Effector memory CD4-positive, alpha-beta T cell (primary cell): ENCODE results near the gene PDXDC1.
"Not testable (repeated sequence)": the region's sequence is repeated elsewhere in the genome, so short reads cannot be mapped to it uniquely, and the experiment has no call there.

ENCODE experiments used
- DNase-seq, 3 donors: peaks; one replicate each; pipeline ENCODE4 v3.0.0-alpha.2; 2020
- H3K27ac ChIP-seq: 2 replicates; pipeline ENCODE4 v1.7.0; 2013; ENCODE audit warnings: mild to moderate bottlenecking, low read length, moderate library complexity; ENCODE audit not compliant: insufficient read depth, poor library complexity, severe bottlenecking
- H3K27me3 ChIP-seq: replicated peaks from 2 replicates; pipeline ENCODE4 v1.7.0; 2013; ENCODE audit warnings: mild to moderate bottlenecking, low read length; ENCODE audit not compliant: insufficient read depth, control insufficient read depth, poor library complexity, severe bottlenecking
- H3K36me3 ChIP-seq: 2 replicates; pipeline ENCODE4 v1.7.0; 2013; ENCODE audit warnings: mild to moderate bottlenecking, low read length, moderate library complexity; ENCODE audit not compliant: control insufficient read depth, insufficient read depth
- H3K4me1 ChIP-seq: 2 replicates; pipeline ENCODE4 v1.7.0; 2013; ENCODE audit warnings: low read length, mild to moderate bottlenecking; ENCODE audit not compliant: control insufficient read depth, insufficient read depth, poor library complexity, severe bottlenecking
- H3K4me3 ChIP-seq: 2 replicates; pipeline ENCODE4 v1.7.0; 2013; ENCODE audit warnings: low read length, low read depth, mild to moderate bottlenecking; ENCODE audit not compliant: insufficient read depth, poor library complexity, severe bottlenecking
- H3K9me3 ChIP-seq: 2 replicates; pipeline ENCODE4 v1.7.0; 2013; ENCODE audit warnings: mild to moderate bottlenecking, low read length, moderate library complexity; ENCODE audit not compliant: control insufficient read depth
- total RNA-seq, 3 donors: gene quantifications; one replicate each; lab custom pipeline; 2026; lab: John Stamatoyannopoulos, UW

The PDXDC1 gene
- 98.9 to 107 (median 107) reads per million in 3 donors for total RNA-seq

DNA sequence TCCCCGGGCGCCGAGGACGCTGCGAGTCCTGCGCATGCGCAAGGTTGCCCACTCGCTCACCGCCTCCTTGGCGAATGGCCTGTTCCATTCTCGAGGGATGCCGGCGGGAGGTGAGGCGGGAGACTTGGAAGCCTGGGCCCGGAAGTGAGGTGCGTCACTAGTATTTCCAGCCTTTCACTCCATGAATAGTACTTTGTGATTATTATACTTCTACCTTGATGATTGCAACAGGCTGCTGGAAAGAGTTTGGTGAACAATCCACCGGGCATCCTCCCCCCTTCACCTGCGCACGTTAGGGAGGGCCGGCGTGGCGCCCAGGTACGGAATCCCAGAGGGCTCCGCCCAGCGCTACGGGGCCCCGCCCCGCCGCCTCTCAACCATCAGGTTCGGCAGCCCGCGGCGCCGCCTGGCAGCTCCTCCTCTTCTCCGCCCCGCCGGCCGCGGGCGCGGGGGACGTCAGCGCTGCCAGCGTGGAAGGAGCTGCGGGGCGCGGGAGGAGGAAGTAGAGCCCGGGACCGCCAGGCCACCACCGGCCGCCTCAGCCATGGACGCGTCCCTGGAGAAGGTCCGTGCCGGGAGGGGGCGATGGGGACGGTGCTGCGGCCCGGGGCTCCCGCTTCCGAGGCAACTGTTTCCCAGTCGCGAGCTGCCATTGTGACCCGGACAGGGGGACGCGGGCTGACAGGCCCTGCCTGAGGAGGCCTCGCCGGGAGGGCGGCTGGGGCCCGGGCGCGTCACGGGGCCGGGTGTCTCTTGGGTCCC is at the start of gene PDXDC1:
Gene PDXDC1 (plus strand): TSS at position 371 of the 762 bp plus-strand sequence. CDS start 174 bp downstream, at position 545.
- peak; percentile 94 to 98 (median 94) for DNase-seq
- not testable (repeated sequence) for H3K27me3 ChIP-seq, H3K36me3 ChIP-seq, H3K4me1 ChIP-seq, H3K9me3 ChIP-seq
- peak within 1 kb of the TSS; percentile 97 for H3K4me3 ChIP-seq
- peak within 1 kb of the TSS; percentile 92 for H3K27ac ChIP-seq

DNA sequence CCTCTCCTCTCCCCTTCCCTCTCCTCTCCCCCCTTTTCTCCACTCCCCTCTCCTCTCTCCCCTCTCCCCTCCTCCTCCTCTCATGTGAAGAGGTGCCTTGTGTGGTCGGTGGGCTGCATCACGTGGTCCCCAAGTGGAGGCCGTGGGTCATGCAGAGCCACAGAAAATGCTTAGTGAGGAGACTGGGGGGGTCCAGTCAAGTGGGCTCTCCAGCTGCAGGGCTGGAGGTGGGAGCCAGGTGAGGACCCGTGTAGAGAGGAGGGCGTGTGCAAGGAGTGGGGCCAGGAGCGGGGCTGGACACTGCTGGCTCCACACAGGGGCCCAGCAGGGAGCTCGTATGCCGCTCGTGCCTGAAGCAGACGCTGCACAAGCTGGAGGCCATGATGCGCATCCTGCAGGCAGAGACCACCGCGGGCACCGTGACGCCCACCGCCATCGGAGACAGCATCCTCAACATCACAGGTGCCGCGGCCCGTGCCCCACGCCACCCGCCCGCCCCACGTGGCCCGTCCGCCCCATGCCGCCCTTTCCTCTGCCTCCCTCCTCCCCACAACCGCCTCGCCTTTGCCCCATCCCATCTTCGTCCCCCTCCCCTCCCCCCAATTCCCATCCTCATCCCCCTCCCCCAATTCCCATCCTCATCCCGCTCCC is 46.6 kb upstream of the PDXDC1 start:
- H3K27ac ChIP-seq, H3K27me3 ChIP-seq, H3K4me3 ChIP-seq, H3K4me1 ChIP-seq, H3K9me3 ChIP-seq, H3K36me3 ChIP-seq, DNase-seq: not testable (repeated sequence)

DNA sequence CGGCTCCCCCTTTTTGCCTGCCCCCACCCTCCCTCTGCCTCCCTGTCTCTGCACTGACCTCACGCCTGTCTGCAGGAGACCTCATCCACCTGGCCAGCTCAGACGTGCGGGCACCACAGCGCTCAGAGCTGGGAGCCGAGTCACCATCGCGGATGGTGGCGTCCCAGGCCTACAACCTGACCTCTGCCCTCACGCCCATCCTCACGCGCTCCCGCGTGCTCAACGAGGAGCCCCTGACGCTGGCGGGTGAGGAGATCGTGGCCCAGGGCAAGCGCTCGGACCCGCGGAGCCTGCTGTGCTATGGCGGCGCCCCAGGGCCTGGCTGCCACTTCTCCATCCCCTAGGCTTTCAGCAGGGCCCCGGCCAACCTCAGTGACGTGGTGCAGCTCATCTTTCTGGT is 45.6 kb upstream of the PDXDC1 start:
- H3K27me3 ChIP-seq, H3K4me1 ChIP-seq, H3K4me3 ChIP-seq, H3K36me3 ChIP-seq, H3K27ac ChIP-seq, DNase-seq, H3K9me3 ChIP-seq: not testable (repeated sequence)

DNA sequence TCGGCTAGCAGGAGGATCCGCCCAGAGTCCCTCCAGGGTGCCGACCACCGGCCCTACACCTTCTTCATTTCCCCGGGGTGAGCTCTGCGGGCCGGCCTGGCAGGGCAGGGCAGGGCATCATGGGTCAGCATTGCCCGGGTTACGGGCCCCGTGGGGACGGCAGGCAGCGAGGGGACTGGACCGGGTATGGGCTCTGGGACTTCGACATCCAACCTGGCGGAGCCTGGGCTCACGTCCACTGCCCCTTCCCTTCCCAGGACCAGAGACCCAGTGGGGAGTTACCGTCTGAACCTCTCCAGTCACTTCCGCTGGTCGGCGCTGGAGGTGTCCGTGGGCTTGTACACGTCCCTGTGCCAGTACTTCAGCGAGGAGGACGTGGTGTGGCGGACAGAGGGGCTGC is 44.6 kb upstream of the PDXDC1 start:
- not testable (repeated sequence) for H3K4me1 ChIP-seq, H3K27me3 ChIP-seq, DNase-seq, H3K36me3 ChIP-seq, H3K27ac ChIP-seq, H3K4me3 ChIP-seq, H3K9me3 ChIP-seq

- H3K27me3 ChIP-seq, H3K4me3 ChIP-seq, H3K9me3 ChIP-seq, H3K4me1 ChIP-seq, DNase-seq, H3K36me3 ChIP-seq, H3K27ac ChIP-seq: not testable (repeated sequence)
Measured at GRCh38 chr16:14930971-14931370, 43.9 kb upstream of the PDXDC1 start.

GRCh38 chr16:14932581-14933375 is 42.0 kb upstream of the PDXDC1 start:
- DNase-seq, H3K27ac ChIP-seq, H3K36me3 ChIP-seq, H3K4me3 ChIP-seq, H3K9me3 ChIP-seq, H3K27me3 ChIP-seq, H3K4me1 ChIP-seq: not testable (repeated sequence)

GRCh38 chr16:14937143-14937542 is 37.7 kb upstream of the PDXDC1 start, which contains the start of gene NPIPA1:
Gene NPIPA1 (plus strand): TSS chr16:14937443. CDS start chr16:14937443, 0 bp downstream.
- H3K36me3 ChIP-seq, H3K4me3 ChIP-seq, DNase-seq, H3K27me3 ChIP-seq, H3K4me1 ChIP-seq, H3K9me3 ChIP-seq, H3K27ac ChIP-seq: not testable (repeated sequence)

- H3K36me3 ChIP-seq, H3K4me3 ChIP-seq, H3K9me3 ChIP-seq, H3K27me3 ChIP-seq, H3K4me1 ChIP-seq, H3K27ac ChIP-seq, DNase-seq: not testable (repeated sequence)
Measured at GRCh38 chr16:14937994-14938393, 36.8 kb upstream of the PDXDC1 start.

GRCh38 chr16:14942686-14943085 is 32.1 kb upstream of the PDXDC1 start:
- not testable (repeated sequence) for H3K9me3 ChIP-seq, H3K36me3 ChIP-seq, DNase-seq, H3K4me3 ChIP-seq, H3K27ac ChIP-seq, H3K27me3 ChIP-seq, H3K4me1 ChIP-seq
